Stomach (tissue), 9 donors: ENCODE data around the gene CDK17. TPM values are rescaled to one million over a fixed set of nuclear protein-coding genes. Genes with fewer than 3 reads are reported as not detected.
"Not testable (repeated sequence)": the region's sequence is repeated elsewhere in the genome, so short reads cannot be mapped to it uniquely, and the experiment has no call there.

Experiments
- DNase-seq, 2 donors: peaks; one replicate each; pipeline versions ENCODE4 v3.0.0 to v3.0.0-alpha.2; 2013 to 2019
- H3K27ac ChIP-seq, 5 donors: fragments of 200-600 bp in 4 of 5; sonication (generic) in 4 of 5; one replicate each; pipeline ENCODE4 v1.5.1; 2013 to 2019; ENCODE audit warnings: mild to moderate bottlenecking in 1 of 5, moderate library complexity in 1 of 5
- H3K27me3 ChIP-seq, 3 donors: fragments of 200-600 bp; sonication (generic); one replicate each; pipeline ENCODE4 v1.5.1; 2017 to 2019; ENCODE audit warnings: mixed run types in 1 of 3
- H3K36me3 ChIP-seq, 4 donors: fragments of 200-600 bp; sonication (generic); 1 replicate in 3 of 4; 2 replicates in 1 of 4; pipeline ENCODE4 v1.5.1; 2016 to 2019
- H3K4me1 ChIP-seq, 4 donors: fragments of 200-600 bp; sonication (generic); one replicate each; pipeline ENCODE4 v1.5.1; 2016 to 2019
- H3K4me3 ChIP-seq, 4 donors: fragments of 200-600 bp; sonication (generic) in 3 of 4; one replicate each; pipeline ENCODE4 v1.5.1; 2016 to 2019; ENCODE audit warnings: mild to moderate bottlenecking in 1 of 4
- H3K9me3 ChIP-seq, 4 donors: fragments of 200-600 bp; sonication (generic); one replicate each; pipeline ENCODE4 v1.5.1; 2016 to 2019
- EP300 ChIP-seq: sonication (generic); formaldehyde crosslinking; IDR thresholded peaks from one replicate; pipeline ENCODE4 v1.6.1; 2017; ENCODE audit warnings: antibody characterized with exemption
- POLR2A ChIP-seq, 4 donors: fragments of 450-650 bp; IDR thresholded peaks; one replicate each; pipeline ENCODE4 v1.6.1; 2016; ENCODE audit warnings: antibody characterized with exemption in 4 of 4, control low read depth in 2 of 4, mild to moderate bottlenecking in 1 of 4, moderate library complexity in 1 of 4
- POLR2AphosphoS5 ChIP-seq, 3 donors: sonication (generic); formaldehyde crosslinking; IDR thresholded peaks; one replicate each; pipeline ENCODE4 v1.6.1; 2016; ENCODE audit warnings: antibody characterized with exemption in 3 of 3
- WGBS, 5 donors: extraction: QIAGEN DNeasy Blood & Tissue Kit in 3 of 5; methylation state at CpG; one replicate each; pipeline versions ENCODE4 v1.1.5 to v1.1.7; 2013 to 2018; 5-methylcytosine and 5-hydroxymethylcytosine counted together
- intact Hi-C: fragments of 100-400 bp; cut with DNase I; formaldehyde crosslinking; loops from one replicate; pipeline ENCODE4 v1.15.1; 2023; ENCODE audit warnings: low total_unique reads
- polyA plus RNA-seq, 3 donors: library from polyadenylated mRNA; stranded (reverse); fragments of 200-250 nt; gene quantifications; one replicate each; pipeline ENCODE4 v1.2.3, GENCODE V29; 2013
- total RNA-seq, 5 donors: library from RNA; depleted of rRNA; stranded (reverse); fragments of >200 nt; gene quantifications; one replicate each; pipeline versions ENCODE4 v1.1.0 to v1.2.3, GENCODE V29; 2014 to 2016
- TF ChIP-seq, protein P1 (sequence below), 7 experiments: fragments of 450-650 bp in 4 of 7; fragments of 200-600 bp in 3 of 7; sonication (generic) in 3 of 7; IDR thresholded peaks; one replicate each; pipeline ENCODE4 v1.5.1; 2016 to 2019; ENCODE audit warnings: antibody characterized with exemption in 7 of 7, control low read depth in 2 of 7, mild to moderate bottlenecking in 1 of 7
- donor health status: healthy with polysubstance abuse.
- donor health status: Bipolar disorder and iron deficiency.
- donor health status: healthy.

CDK17 gene
- total and polyA plus RNA-seq, 8 donors = 5.4 to 137 (median 40.5) TPM

DNA sequence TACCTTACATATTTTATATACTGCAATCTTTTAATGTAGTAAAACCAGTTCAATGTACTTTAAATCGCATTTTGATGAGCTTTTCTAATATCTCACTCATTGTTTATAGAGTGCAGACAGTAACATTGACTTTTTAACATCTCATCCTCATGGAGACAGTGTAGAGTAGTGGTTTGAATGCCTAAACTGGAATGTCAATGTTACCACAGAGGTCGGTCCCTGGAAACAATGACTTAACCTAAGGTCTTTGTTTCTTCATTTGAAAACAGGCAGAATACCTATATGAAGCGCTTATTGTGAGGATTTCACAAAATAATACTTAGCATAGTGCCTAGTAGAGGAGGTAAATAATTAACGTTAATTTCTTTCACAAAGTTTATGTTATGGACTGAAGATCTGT is 5.0 kb downstream of the CDK17 start:
- H3K4me1 ChIP-seq = peaks cover 8 to 52% (median 23%) of the 10 kb centered on the region in 4 donors
- TF ChIP-seq EP300 (no peak), POLR2A (IDR thresholded peaks at IDR 0.05) (no peak), POLR2AphosphoS5 (IDR thresholded peaks at IDR 0.05) (no peak)
- TF ChIP-seq, protein P1, sequence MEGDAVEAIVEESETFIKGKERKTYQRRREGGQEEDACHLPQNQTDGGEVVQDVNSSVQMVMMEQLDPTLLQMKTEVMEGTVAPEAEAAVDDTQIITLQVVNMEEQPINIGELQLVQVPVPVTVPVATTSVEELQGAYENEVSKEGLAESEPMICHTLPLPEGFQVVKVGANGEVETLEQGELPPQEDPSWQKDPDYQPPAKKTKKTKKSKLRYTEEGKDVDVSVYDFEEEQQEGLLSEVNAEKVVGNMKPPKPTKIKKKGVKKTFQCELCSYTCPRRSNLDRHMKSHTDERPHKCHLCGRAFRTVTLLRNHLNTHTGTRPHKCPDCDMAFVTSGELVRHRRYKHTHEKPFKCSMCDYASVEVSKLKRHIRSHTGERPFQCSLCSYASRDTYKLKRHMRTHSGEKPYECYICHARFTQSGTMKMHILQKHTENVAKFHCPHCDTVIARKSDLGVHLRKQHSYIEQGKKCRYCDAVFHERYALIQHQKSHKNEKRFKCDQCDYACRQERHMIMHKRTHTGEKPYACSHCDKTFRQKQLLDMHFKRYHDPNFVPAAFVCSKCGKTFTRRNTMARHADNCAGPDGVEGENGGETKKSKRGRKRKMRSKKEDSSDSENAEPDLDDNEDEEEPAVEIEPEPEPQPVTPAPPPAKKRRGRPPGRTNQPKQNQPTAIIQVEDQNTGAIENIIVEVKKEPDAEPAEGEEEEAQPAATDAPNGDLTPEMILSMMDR (IDR thresholded peaks at IDR 0.05) = no peak
- intact Hi-C loops = no loop called here
- no peak overlapping the region for H3K4me3 ChIP-seq
- H3K9me3 ChIP-seq = no peaks in the 10 kb centered on the region
- WGBS, 5 donors = 85 to 90% (median 88%) methylated on average over 4 of the region's 4 CpGs
- H3K36me3 ChIP-seq = no peaks in the 10 kb centered on the region
- DNase-seq = no peak
- no peak overlapping the region for H3K27ac ChIP-seq
- H3K27me3 ChIP-seq = no peaks in the 10 kb centered on the region

DNA sequence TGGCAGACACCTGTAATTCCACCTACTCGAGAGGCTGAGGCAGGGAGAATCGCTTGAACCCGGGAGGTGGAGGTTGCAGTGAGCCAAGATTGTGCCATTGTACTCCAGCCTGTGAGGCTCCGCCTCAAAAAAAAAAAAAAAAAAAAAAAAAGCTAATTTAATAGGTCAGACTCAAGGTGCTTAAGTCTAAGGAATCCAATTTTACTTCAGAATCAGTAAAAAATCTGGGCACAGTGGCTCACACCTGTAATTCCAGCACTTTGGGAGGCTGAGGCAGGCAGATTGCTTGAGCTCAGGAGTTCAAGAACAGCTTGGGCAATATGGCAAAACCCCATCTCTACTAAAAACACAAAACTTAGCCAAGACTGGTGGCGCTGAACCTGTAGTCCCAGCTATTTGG is 7.0 kb downstream of the CDK17 start:
- H3K4me3 ChIP-seq, intact Hi-C loops, H3K27me3 ChIP-seq, H3K36me3 ChIP-seq, DNase-seq, H3K9me3 ChIP-seq, H3K27ac ChIP-seq: not testable (repeated sequence)
- WGBS, 5 donors = 87 to 95% (median 92%) methylated on average over 5 of the region's 5 CpGs
- H3K4me1 ChIP-seq = peaks cover 8 to 52% (median 23%) of the 10 kb centered on the region in 4 donors

DNA sequence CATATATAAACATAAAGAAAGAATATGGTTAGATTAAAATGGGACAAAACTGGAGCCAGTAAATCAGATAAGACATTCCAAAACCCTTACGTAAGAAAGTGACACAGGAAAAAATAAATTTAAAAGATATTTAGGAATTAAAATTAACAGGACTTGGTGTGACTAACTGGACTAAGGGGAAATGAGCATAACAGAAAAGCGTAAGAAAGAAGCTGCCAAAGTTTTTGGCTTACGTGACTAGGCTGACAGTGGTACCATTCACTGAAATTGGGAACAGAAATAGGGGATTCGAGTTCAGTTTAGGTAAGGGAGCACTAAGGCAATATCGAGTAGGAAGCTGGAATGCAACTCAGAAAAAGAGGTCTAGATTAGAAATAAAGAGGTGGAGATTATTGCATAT is 7.8 kb downstream of the CDK17 start:
- Histone ChIP-seq H3K27ac (no peak overlapping the region), H3K9me3 (no peaks in the 10 kb centered on the region), H3K27me3 (no peaks in the 10 kb centered on the region), H3K36me3 (no peaks in the 10 kb centered on the region), H3K4me1 (peaks cover 0 to 52% (median 19%) of the 10 kb centered on the region in 4 donors), H3K4me3 (no peak overlapping the region)
- DNase-seq = no peak
- WGBS, 5 donors = 68 to 83% (median 79%) methylated on average over 5 of the region's 5 CpGs
- TF ChIP-seq POLR2AphosphoS5 (IDR thresholded peaks at IDR 0.05) (no peak), EP300 (no peak), POLR2A (IDR thresholded peaks at IDR 0.05) (no peak)
- TF ChIP-seq, protein P1 (IDR thresholded peaks at IDR 0.05) = no peak
- intact Hi-C loops = no loop called here

DNA sequence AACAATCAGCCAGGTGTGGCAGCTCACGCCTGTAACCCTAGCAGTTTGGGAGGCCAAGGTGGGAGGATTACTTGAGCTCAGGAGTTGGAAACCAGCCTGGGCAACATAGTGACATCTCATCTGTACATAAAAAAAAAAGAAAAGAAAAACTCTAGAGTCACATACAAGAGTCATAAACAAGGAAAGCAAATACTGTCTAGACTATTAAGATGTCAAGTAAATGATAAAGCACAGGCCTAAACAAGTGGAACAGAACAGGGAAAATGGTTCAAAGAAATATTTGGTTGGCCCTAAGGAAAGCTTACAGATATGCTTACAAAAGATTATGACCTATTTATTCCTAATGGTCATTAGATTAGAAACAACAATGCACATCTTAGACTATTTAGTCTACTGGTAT is 12.3 kb downstream of the CDK17 start:
- peaks cover 0 to 51% (median 23%) of the 10 kb centered on the region in 4 donors for H3K4me1 ChIP-seq
- no peaks in the 10 kb centered on the region for H3K36me3 ChIP-seq
- H3K27ac ChIP-seq = no peak overlapping the region
- DNase-seq = no peak
- no peaks in the 10 kb centered on the region for H3K9me3 ChIP-seq
- TF ChIP-seq POLR2AphosphoS5 (IDR thresholded peaks at IDR 0.05) (no peak), EP300 (no peak)
- TF ChIP-seq, protein P1 (IDR thresholded peaks at IDR 0.05) = no peak
- no peaks in the 10 kb centered on the region for H3K27me3 ChIP-seq
- no peak overlapping the region for H3K4me3 ChIP-seq
- intact Hi-C loops = no loop called here
- WGBS, 5 donors = 87 to 100% (median 94%) methylated on average over 1 of the region's 1 CpG

DNA sequence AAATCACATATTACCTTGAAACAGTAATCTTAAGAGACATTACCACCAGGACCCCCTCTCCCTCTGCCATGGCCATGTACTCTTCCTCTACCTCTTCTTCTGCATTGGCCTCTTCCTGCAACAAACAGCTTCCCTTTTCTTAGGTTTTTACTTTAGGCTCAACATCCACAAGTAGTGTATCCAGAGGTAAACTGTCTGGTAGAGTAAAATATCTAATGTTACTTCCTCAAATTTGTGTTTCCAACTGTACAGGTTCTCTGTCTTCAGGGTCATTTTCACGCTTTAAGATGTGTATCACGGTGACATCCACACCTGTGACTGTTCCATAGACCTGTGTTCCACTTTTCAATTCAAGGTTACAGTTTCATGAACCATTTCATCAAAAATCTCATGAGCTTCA is 13.4 kb downstream of the CDK17 start:
- H3K27me3 ChIP-seq = no peaks in the 10 kb centered on the region
- intact Hi-C loops = no loop called here
- WGBS, 5 donors = 80 to 94% (median 83%) methylated on average over 2 of the region's 2 CpGs
- no peak overlapping the region for H3K27ac ChIP-seq
- H3K4me1 ChIP-seq = peaks cover 0 to 43% (median 19%) of the 10 kb centered on the region in 4 donors
- no peaks in the 10 kb centered on the region for H3K9me3 ChIP-seq
- no peaks in the 10 kb centered on the region for H3K36me3 ChIP-seq
- no peak overlapping the region for H3K4me3 ChIP-seq
- TF ChIP-seq POLR2AphosphoS5 (IDR thresholded peaks at IDR 0.05) (no peak), EP300 (no peak), POLR2A (IDR thresholded peaks at IDR 0.05) (no peak)
- TF ChIP-seq, protein P1 (IDR thresholded peaks at IDR 0.05) = no peak
- DNase-seq = no peak
